KBM-7 (cell line): ENCODE data around the gene PLEKHA8.
"Not testable (repeated sequence)": the region's sequence is repeated elsewhere in the genome, so short reads cannot be mapped to it uniquely, and the experiment has no call there.

ENCODE experiments used
- DNase-seq: peaks from one replicate; pipeline ENCODE4 v3.0.0-alpha.2; 2015
- in situ Hi-C: fragments of 300-500 bp; cut with MboI; formaldehyde crosslinking; loops from 2 replicates; pipeline ENCODE4 v1.14.3; 2020; ENCODE audit warnings: low sequenced_read_pairs, low pct_unique_long_range_greater_than_20kb, mixed read lengths

The PLEKHA8 gene

GRCh38 chr7:30048582-30048981 is 20.4 kb downstream of the PLEKHA8 start:
- in situ Hi-C loops: no loop called here
- DNase-seq: no peak

- in situ Hi-C loops: no loop called here
- DNase-seq: no peak
Measured at GRCh38 chr7:30049173-30049572, 21.0 kb downstream of the PLEKHA8 start.

GRCh38 chr7:30053068-30053467 is 24.9 kb downstream of the PLEKHA8 start:
- in situ Hi-C loops: no loop called here
- DNase-seq: no peak

GRCh38 chr7:30057741-30058140 is 29.5 kb downstream of the PLEKHA8 start:
- in situ Hi-C loops: no loop called here
- no peak for DNase-seq

GRCh38 chr7:30061786-30062185 is 33.6 kb downstream of the PLEKHA8 start:
- peak; percentile 60 for DNase-seq
- in situ Hi-C loops: not testable (repeated sequence)

GRCh38 chr7:30062587-30062986 is 34.4 kb downstream of the PLEKHA8 start:
- in situ Hi-C loops: no loop called here
- peak; percentile 53 for DNase-seq

GRCh38 chr7:30065746-30066145 is 37.5 kb downstream of the PLEKHA8 start:
- DNase-seq: no peak

GRCh38 chr7:30066687-30067086 is 38.5 kb downstream of the PLEKHA8 start:
- in situ Hi-C loops: no loop called here
- DNase-seq: no peak

More at GRCh38 chr7:30065746-30066145, 37.5 kb downstream of the PLEKHA8 start:
- in situ Hi-C loops: no loop called here

GRCh38 chr7:30068117-30068516 is 39.9 kb downstream of the PLEKHA8 start:
- no peak for DNase-seq
- in situ Hi-C loops: no loop called here

- in situ Hi-C loops: no loop called here
- DNase-seq: no peak
Measured at GRCh38 chr7:30069096-30069867, 41.1 kb downstream of the PLEKHA8 start.

- DNase-seq: no peak
- in situ Hi-C loops: no loop called here
Measured at GRCh38 chr7:30070052-30070451, 41.8 kb downstream of the PLEKHA8 start.

- in situ Hi-C loops: no loop called here
- no peak for DNase-seq
Measured at GRCh38 chr7:30072735-30073134, 44.5 kb downstream of the PLEKHA8 start.

GRCh38 chr7:30074422-30075030 is 46.3 kb downstream of the PLEKHA8 start:
- DNase-seq: peak; percentile 43
- in situ Hi-C loops: no loop called here

- no peak for DNase-seq
- in situ Hi-C loops: no loop called here
Measured at GRCh38 chr7:30076411-30076810, 48.2 kb downstream of the PLEKHA8 start.

GRCh38 chr7:30078280-30078679 is 50.1 kb downstream of the PLEKHA8 start:
- DNase-seq: no peak
- in situ Hi-C loops: no loop called here

GRCh38 chr7:30079880-30080279 is 51.7 kb downstream of the PLEKHA8 start:
- in situ Hi-C loops: no loop called here

GRCh38 chr7:30080818-30081217 is 52.6 kb downstream of the PLEKHA8 start:
- no peak for DNase-seq
- in situ Hi-C loops: no loop called here

More at GRCh38 chr7:30079880-30080279, 51.7 kb downstream of the PLEKHA8 start:
- no peak for DNase-seq

GRCh38 chr7:30082686-30083085 is 54.5 kb downstream of the PLEKHA8 start:
- DNase-seq: no peak
- in situ Hi-C loops: no loop called here

- in situ Hi-C loops: no loop called here
- DNase-seq: no peak
Measured at GRCh38 chr7:30083334-30083733, 55.1 kb downstream of the PLEKHA8 start.

GRCh38 chr7:30084212-30084611 is 56.0 kb downstream of the PLEKHA8 start:
- no peak for DNase-seq
- in situ Hi-C loops: no loop called here

- in situ Hi-C loops: no loop called here
- DNase-seq: no peak
Measured at GRCh38 chr7:30086529-30086928, 58.3 kb downstream of the PLEKHA8 start.
